Transverse colon (tissue), 4 donors: ENCODE results near the gene NAALADL2. TPM values are rescaled to one million over a fixed set of nuclear protein-coding genes. Genes with fewer than 3 reads are reported as not detected.
A peak's percentile ranks its signal among the peaks of the same experiment; 100 is the strongest.
"Not testable (repeated sequence)": the region's sequence is repeated elsewhere in the genome, so short reads cannot be mapped to it uniquely, and the experiment has no call there.

Experiments used
- DNase-seq: peaks from one replicate; pipeline ENCODE4 v3.0.0-alpha.2; 2019
- H3K27ac ChIP-seq, 4 donors: fragments of 200-600 bp; sonication (generic); 2 replicates each; pipeline ENCODE4 v1.5.1; 2016 to 2018; ENCODE audit warnings: inconsistent platforms in 4 of 4
- H3K27me3 ChIP-seq: fragments of 200-600 bp; sonication (generic); 2 replicates; pipeline ENCODE4 v1.5.1; 2017; ENCODE audit warnings: inconsistent platforms
- H3K36me3 ChIP-seq, 4 donors: fragments of 200-600 bp; sonication (generic); 2 replicates each; pipeline ENCODE4 v1.5.1; 2017 to 2019; ENCODE audit warnings: inconsistent platforms in 4 of 4
- H3K4me1 ChIP-seq, 4 donors: fragments of 200-600 bp; sonication (generic); 2 replicates each; pipeline ENCODE4 v1.5.1; 2017 to 2020; ENCODE audit warnings: inconsistent platforms in 4 of 4
- H3K4me3 ChIP-seq, 4 donors: fragments of 200-600 bp; sonication (generic); 1 replicate in 1 of 4; 2 replicates in 3 of 4; pipeline versions ENCODE4 v1.5.1 to v1.6.1; 2017 to 2019; ENCODE audit warnings: inconsistent platforms in 4 of 4
- H3K9me3 ChIP-seq, 2 donors: fragments of 200-600 bp; sonication (generic); 2 replicates each; pipeline ENCODE4 v1.5.1; 2017 to 2019; ENCODE audit warnings: inconsistent platforms in 2 of 2
- EP300 ChIP-seq: sonication (generic); formaldehyde crosslinking; IDR thresholded peaks from one replicate; pipeline ENCODE4 v1.6.1; 2017; ENCODE audit warnings: antibody characterized with exemption, low read depth
- POLR2A ChIP-seq: fragments of 450-650 bp; IDR thresholded peaks from one replicate; pipeline ENCODE4 v1.6.1; 2016; ENCODE audit warnings: antibody characterized with exemption, mild to moderate bottlenecking, moderate library complexity
- POLR2AphosphoS5 ChIP-seq, 3 donors: sonication (generic); formaldehyde crosslinking; IDR thresholded peaks; one replicate each; pipeline ENCODE4 v1.6.1; 2016; ENCODE audit warnings: antibody characterized with exemption in 3 of 3
- WGBS, 2 donors: methylation state at CpG; one replicate each; pipeline ENCODE4 v1.1.5; 2018; ENCODE audit warnings: low coverage in 1 of 2; 5-methylcytosine and 5-hydroxymethylcytosine counted together
- in situ Hi-C, 4 donors: fragments of 200-750 bp; cut with MboI; loops; one replicate each; pipeline versions ENCODE4 v1.15.0 to v1.15.1; 2017; ENCODE audit warnings: low sequenced_read_pairs in 3 of 4, low pct_ligation_motif_present in 1 of 4, low pct_unique_long_range_greater_than_20kb in 1 of 4
- intact Hi-C: fragments of 100-400 bp; cut with DNase I; formaldehyde crosslinking; loops from one replicate; pipeline ENCODE4 v1.15.1; 2023; ENCODE audit warnings: low total_unique reads
- total RNA-seq, 4 donors: library from RNA; depleted of rRNA; stranded (reverse); fragments of >200 nt; gene quantifications; one replicate each; pipeline ENCODE4 v1.1.0, GENCODE V29; 2016
- TF ChIP-seq, protein P1 (sequence below), 5 experiments: fragments of 200-600 bp in 3 of 5; fragments of 450-650 bp in 2 of 5; sonication (generic) in 3 of 5; IDR thresholded peaks; 1 replicate in 2 of 5; 2 replicates in 3 of 5; pipeline ENCODE4 v1.5.1; 2016 to 2017; ENCODE audit warnings: antibody characterized with exemption in 5 of 5, inconsistent platforms in 3 of 5, mild to moderate bottlenecking in 2 of 5, moderate library complexity in 1 of 5

NAALADL2 gene
- total RNA-seq, 4 donors from 2014 or later: 10.1 to 22.7 (median 15.1) TPM

DNA sequence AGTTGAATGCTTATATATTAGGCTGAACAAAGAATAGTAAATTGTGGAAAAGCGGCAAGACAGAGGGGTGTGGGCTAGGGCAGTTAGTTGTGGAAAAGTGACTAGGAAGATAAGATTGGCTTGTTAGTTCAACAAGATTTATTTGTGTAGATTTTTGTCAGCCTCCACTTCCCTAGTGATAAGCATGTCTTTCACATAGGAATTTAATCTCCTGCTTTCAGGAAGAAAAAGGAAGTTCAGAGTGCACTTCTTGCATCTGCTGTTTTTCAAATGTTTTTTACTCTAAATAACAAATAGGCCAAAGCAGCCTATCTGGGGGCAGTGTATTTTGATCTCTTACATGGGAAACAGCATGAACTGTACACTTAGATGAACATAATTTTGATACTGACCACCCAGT is 919.9 kb downstream of the NAALADL2 start:
- no peak for DNase-seq
- Histone ChIP-seq H3K9me3 (no peaks in the 10 kb centered on the region), H3K27ac (peak overlapping the region; percentile 62 to 76 (median 70)), H3K36me3 (no peaks in the 10 kb centered on the region), H3K4me3 (no peak overlapping the region), H3K4me1 (peaks cover 6 to 33% (median 10%) of the 10 kb centered on the region in 4 donors), H3K27me3 (no peaks in the 10 kb centered on the region)
- 44 to 53% methylated on average over 1 of the region's 1 CpG for WGBS, 2 donors
- TF ChIP-seq POLR2A (no peak), POLR2AphosphoS5 (IDR thresholded peaks at IDR 0.05) (no peak), EP300 (no peak)
- TF ChIP-seq, protein P1, sequence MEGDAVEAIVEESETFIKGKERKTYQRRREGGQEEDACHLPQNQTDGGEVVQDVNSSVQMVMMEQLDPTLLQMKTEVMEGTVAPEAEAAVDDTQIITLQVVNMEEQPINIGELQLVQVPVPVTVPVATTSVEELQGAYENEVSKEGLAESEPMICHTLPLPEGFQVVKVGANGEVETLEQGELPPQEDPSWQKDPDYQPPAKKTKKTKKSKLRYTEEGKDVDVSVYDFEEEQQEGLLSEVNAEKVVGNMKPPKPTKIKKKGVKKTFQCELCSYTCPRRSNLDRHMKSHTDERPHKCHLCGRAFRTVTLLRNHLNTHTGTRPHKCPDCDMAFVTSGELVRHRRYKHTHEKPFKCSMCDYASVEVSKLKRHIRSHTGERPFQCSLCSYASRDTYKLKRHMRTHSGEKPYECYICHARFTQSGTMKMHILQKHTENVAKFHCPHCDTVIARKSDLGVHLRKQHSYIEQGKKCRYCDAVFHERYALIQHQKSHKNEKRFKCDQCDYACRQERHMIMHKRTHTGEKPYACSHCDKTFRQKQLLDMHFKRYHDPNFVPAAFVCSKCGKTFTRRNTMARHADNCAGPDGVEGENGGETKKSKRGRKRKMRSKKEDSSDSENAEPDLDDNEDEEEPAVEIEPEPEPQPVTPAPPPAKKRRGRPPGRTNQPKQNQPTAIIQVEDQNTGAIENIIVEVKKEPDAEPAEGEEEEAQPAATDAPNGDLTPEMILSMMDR (IDR thresholded peaks at IDR 0.05): no peak
- in situ Hi-C loops (no loop called here), intact Hi-C loops (no loop called here)

DNA sequence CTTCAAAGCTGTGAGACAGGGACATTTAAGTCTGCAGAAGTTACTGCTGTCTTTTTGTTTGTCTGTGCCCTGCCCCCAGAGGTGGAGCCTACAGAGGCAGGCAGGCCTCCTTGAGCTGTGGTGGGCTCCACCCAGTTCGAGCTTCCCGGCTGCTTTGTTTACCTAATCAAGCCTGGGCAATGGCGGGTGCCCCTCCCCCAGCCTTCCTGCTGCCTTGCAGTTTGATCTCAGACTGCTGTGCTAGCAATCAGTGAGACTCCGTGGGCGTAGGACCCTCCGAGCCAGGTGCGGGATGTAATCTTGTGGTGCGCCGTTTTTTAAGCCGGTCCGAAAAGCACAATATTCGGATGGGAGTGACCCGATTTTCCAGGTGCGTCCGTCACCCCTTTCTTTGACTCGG is 928.0 kb downstream of the NAALADL2 start:
- H3K27me3 ChIP-seq, H3K9me3 ChIP-seq, DNase-seq, H3K36me3 ChIP-seq, H3K4me1 ChIP-seq, H3K27ac ChIP-seq, intact Hi-C loops, H3K4me3 ChIP-seq, in situ Hi-C loops: not testable (repeated sequence)
- no CpG with 5 or more reads among the region's 16 CpGs for WGBS, 2 donors

DNA sequence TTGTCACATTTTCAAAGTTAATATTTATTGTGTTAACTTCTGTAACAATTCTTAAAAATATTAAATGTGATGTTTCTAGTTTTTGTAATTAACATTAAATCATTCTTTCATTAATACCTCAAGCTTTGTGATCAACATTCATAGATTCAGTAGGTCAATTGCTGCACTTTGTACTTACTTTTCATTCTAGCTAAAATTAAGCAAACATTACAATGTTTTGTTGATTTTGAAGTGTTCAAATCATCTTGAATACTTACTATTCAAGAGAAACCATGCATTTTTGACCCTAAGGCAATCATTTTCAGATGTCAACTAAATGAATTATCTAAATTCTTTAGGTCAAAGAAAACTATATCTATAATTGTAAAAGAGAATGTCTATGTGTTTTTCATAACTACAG is 933.1 kb downstream of the NAALADL2 start:
- Histone ChIP-seq H3K4me1 (no peaks in the 10 kb centered on the region), H3K27ac (no peak overlapping the region), H3K9me3 (no peaks in the 10 kb centered on the region), H3K4me3 (no peak overlapping the region), H3K36me3 (no peaks in the 10 kb centered on the region), H3K27me3 (no peaks in the 10 kb centered on the region)
- in situ Hi-C loops: no loop called here
- DNase-seq: no peak
- TF ChIP-seq EP300 (no peak), POLR2AphosphoS5 (IDR thresholded peaks at IDR 0.05) (no peak), POLR2A (no peak)
- TF ChIP-seq, protein P1 (IDR thresholded peaks at IDR 0.05): no peak
- intact Hi-C loops: no loop called here

DNA sequence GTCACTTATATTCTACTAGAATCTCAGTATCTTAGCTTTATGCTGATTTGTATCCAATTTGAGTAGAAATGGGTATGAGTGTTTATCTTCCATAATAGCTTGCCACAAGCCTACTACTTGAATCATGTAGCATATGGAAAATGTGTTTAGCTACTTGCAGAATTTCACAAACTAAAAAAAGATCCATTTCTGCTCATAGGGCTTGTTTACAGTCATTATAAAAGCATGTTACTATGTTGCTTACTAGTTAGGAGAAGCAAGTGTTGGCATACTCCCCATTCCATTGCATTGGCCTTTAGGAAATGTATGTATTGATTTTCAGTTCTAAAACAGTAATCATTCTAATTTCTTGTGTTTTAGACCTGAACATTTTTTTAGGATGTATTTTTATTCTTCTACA is 939.2 kb downstream of the NAALADL2 start:
- Histone ChIP-seq H3K27ac (no peak overlapping the region), H3K27me3 (no peaks in the 10 kb centered on the region), H3K9me3 (no peaks in the 10 kb centered on the region), H3K36me3 (no peaks in the 10 kb centered on the region), H3K4me1 (no peaks in the 10 kb centered on the region), H3K4me3 (no peak overlapping the region)
- intact Hi-C loops (no loop called here), in situ Hi-C loops (no loop called here)
- DNase-seq: no peak
- TF ChIP-seq, protein P1 (IDR thresholded peaks at IDR 0.05): no peak
- TF ChIP-seq POLR2A (no peak), POLR2AphosphoS5 (IDR thresholded peaks at IDR 0.05) (no peak), EP300 (no peak)

DNA sequence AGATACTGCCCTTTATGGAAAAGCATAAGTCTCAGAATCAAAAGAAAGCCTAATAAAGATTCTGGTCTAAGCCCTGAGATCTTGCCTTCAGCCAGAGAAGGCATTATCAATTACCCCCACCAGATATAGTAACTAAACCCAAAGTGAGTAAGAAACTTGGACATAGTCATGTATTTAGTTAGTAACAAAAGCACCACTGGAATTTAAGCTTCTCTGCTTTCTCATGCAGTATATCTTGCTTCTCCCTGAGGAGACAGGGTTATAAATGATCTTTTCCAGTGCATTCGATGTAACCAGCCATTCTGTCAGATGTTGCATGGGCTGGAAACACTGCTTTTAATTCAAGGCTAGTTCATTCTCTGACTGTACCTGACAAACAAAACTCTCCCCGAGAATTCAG is 946.7 kb downstream of the NAALADL2 start:
- Histone ChIP-seq H3K4me3 (no peak overlapping the region), H3K36me3 (no peaks in the 10 kb centered on the region), H3K27ac (no peak overlapping the region), H3K27me3 (no peaks in the 10 kb centered on the region), H3K9me3 (no peaks in the 10 kb centered on the region), H3K4me1 (no peaks in the 10 kb centered on the region)
- intact Hi-C loops (no loop called here), in situ Hi-C loops (no loop called here)
- DNase-seq: no peak
- TF ChIP-seq, protein P1 (IDR thresholded peaks at IDR 0.05): no peak
- no peak for TF ChIP-seq POLR2A
- WGBS, 2 donors: 57 to 60% methylated on average over 1 to 2 of the region's 2 CpGs
